ENCODE data around the gene CFB. TPM values are rescaled to one million over a fixed set of nuclear protein-coding genes. Genes with fewer than 3 reads are reported as not detected.
"Not testable (repeated sequence)": the region's sequence is repeated elsewhere in the genome, so short reads cannot be mapped to it uniquely, and the experiment has no call there.

CFB gene
- total RNA-seq, 1 experiment from 2014 or later = not detected

- POLR2A ChIA-PET (ENCODE audit: unreplicated experiment) = no interaction called here
- no peak for ATAC-seq
- no peaks in the 10 kb centered on the region for H3K9me2 ChIP-seq (replicated peaks; ENCODE audit: low read length)
Measured at GRCh38 chr6:31928672-31928939, 17.3 kb upstream of the CFB start.

GRCh38 chr6:31930962-31931361 lies 14.9 kb upstream of the CFB start:
- Histone ChIP-seq H3K4me2 (ENCODE audit: low read length) (no peak overlapping the region), H3K4me3 (ENCODE audit: low read length) (no peak overlapping the region), H3K27ac (ENCODE audit: low read length) (no peak overlapping the region), H4K20me1 (ENCODE audit: low read length) (no peaks in the 10 kb centered on the region), H3K9me2 (replicated peaks; ENCODE audit: low read length) (no peaks in the 10 kb centered on the region), H3F3A (ENCODE audit: low read length, unreplicated experiment) (no peaks in the 10 kb centered on the region), H3K9me3 (ENCODE audit: low read length) (no peaks in the 10 kb centered on the region), H3K9ac (ENCODE audit: low read length) (no peak overlapping the region), H2AFZ (ENCODE audit: low read length) (no peak overlapping the region), H3K79me2 (ENCODE audit: low read length) (no peaks in the 10 kb centered on the region), H3K4me1 (ENCODE audit: insufficient read depth, low read length) (no peaks in the 10 kb centered on the region), H3K36me3 (ENCODE audit: low read depth, low read length) (no peaks in the 10 kb centered on the region), H3K27me3 (ENCODE audit: low read length) (no peaks in the 10 kb centered on the region)
- intact Hi-C loops (cut with micrococcal nuclease) = no loop called here
- TF ChIP-seq CTCF (conservative IDR thresholded peaks at IDR 0.05; ENCODE audit: low read depth, low read length) = no peak
- no peak for TF ChIP-seq EZH2 (IDR thresholded peaks at IDR 0.05; ENCODE audit: low read length, unreplicated experiment)
- TF ChIP-seq EZH2phosphoT487 (IDR thresholded peaks at IDR 0.05; ENCODE audit: borderline replicate concordance, low read length) = no peak
- DNase-seq = no peak
- POLR2A ChIA-PET (ENCODE audit: unreplicated experiment) = no interaction called here
- no peak for ATAC-seq
- BruUV-seq (replicated peaks) = no TSS peak
- CTCF ChIA-PET = no interaction called here

More at GRCh38 chr6:31928672-31928939, 17.3 kb upstream of the CFB start:
- no peaks in the 10 kb centered on the region for H3K9me3 ChIP-seq (ENCODE audit: low read length)
- no peaks in the 10 kb centered on the region for H3K36me3 ChIP-seq (ENCODE audit: low read depth, low read length)
- H3K9ac ChIP-seq (ENCODE audit: low read length) = no peak overlapping the region
- no peak for TF ChIP-seq EZH2phosphoT487 (IDR thresholded peaks at IDR 0.05; ENCODE audit: borderline replicate concordance, low read length)
- no peak for TF ChIP-seq CTCF (conservative IDR thresholded peaks at IDR 0.05; ENCODE audit: low read depth, low read length)
- no peak for TF ChIP-seq EZH2 (IDR thresholded peaks at IDR 0.05; ENCODE audit: low read length, unreplicated experiment)
- DNase-seq = no peak
- no peak overlapping the region for H3K4me3 ChIP-seq (ENCODE audit: low read length)
- H3F3A ChIP-seq (ENCODE audit: low read length, unreplicated experiment) = no peaks in the 10 kb centered on the region
- no peaks in the 10 kb centered on the region for H4K20me1 ChIP-seq (ENCODE audit: low read length)
- no peaks in the 10 kb centered on the region for H3K27me3 ChIP-seq (ENCODE audit: low read length)
- BruUV-seq (replicated peaks) = no TSS peak
- no peaks in the 10 kb centered on the region for H3K79me2 ChIP-seq (ENCODE audit: low read length)
- no peaks in the 10 kb centered on the region for H3K4me1 ChIP-seq (ENCODE audit: insufficient read depth, low read length)
- intact Hi-C loops (cut with micrococcal nuclease) = no loop called here
- H3K4me2 ChIP-seq (ENCODE audit: low read length) = no peak overlapping the region
- no peak overlapping the region for H3K27ac ChIP-seq (ENCODE audit: low read length)
- no peak overlapping the region for H2AFZ ChIP-seq (ENCODE audit: low read length)
- CTCF ChIA-PET = no interaction called here

GRCh38 chr6:31932137-31932536 lies 13.8 kb upstream of the CFB start:
- not testable (repeated sequence) for H3K4me1 ChIP-seq (ENCODE audit: insufficient read depth, low read length)

More at GRCh38 chr6:31932137-31932536, 13.8 kb upstream of the CFB start:
- CTCF ChIA-PET; H3K36me3 ChIP-seq (ENCODE audit: low read depth, low read length); H3K27me3 ChIP-seq (ENCODE audit: low read length); ATAC-seq; H2AFZ ChIP-seq (ENCODE audit: low read length); H4K20me1 ChIP-seq (ENCODE audit: low read length); H3F3A ChIP-seq (ENCODE audit: low read length, unreplicated experiment); BruUV-seq (replicated peaks); H3K27ac ChIP-seq (ENCODE audit: low read length); DNase-seq; H3K9me2 ChIP-seq (replicated peaks; ENCODE audit: low read length); intact Hi-C loops (cut with micrococcal nuclease); H3K79me2 ChIP-seq (ENCODE audit: low read length); POLR2A ChIA-PET (ENCODE audit: unreplicated experiment); H3K4me3 ChIP-seq (ENCODE audit: low read length); H3K9me3 ChIP-seq (ENCODE audit: low read length); H3K9ac ChIP-seq (ENCODE audit: low read length); H3K4me2 ChIP-seq (ENCODE audit: low read length): not testable (repeated sequence)
